ENCODE results near the gene DEFB116.
"Not testable (repeated sequence)": the region's sequence is repeated elsewhere in the genome, so short reads cannot be mapped to it uniquely, and the experiment has no call there.

DEFB116 gene

GRCh38 chr20:31308535-31309162 is at the start of gene DEFB116:
DEFB116 (minus strand) TSS chr20:31308585; CDS start chr20:31308585, 0 bp downstream.
- H3K4me1 ChIP-seq (ENCODE audit: control insufficient read depth, insufficient read depth, low read length), result no peaks in the 10 kb centered on the region
- H3K9me3 ChIP-seq (ENCODE audit: control insufficient read depth, insufficient read depth, low read length), result peaks cover 7% of the 10 kb centered on the region
- no peak within 1 kb of the TSS for H3K4me3 ChIP-seq (ENCODE audit: low read length)
- no CpG with 5 or more reads among the region's 8 CpGs for WGBS (ENCODE audit: insufficient coverage, insufficient read length)
- H3K27ac ChIP-seq (ENCODE audit: low read length), result no peak within 1 kb of the TSS
- no peaks in the 10 kb centered on the region for H3K36me3 ChIP-seq (ENCODE audit: control insufficient read depth, insufficient read depth, low read length)
- DNase-seq (ENCODE audit: low read depth, low spot score), result no peak
- H3K27me3 ChIP-seq (ENCODE audit: control insufficient read depth, insufficient read depth, low read length), result no peaks in the 10 kb centered on the region

DNA sequence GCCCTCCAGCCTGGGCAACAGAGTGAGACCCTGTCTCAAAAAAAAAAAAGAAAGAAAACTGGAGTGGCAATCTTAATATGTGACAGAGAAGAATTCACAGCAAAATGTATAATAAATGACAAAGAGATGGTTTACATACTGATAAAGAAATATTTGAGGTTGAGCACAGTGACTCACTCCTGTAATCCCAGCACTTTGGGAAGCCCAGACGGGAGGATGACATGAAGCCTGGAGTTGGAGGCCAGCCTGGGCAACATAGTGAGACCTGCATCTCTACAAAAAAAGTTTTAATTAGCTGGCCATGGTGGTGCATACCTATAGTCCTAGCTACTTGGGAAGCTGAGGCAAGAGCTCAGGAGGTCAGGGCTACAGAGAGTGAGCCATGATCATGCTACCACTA is 47.6 kb upstream of the DEFB116 start:
- Histone ChIP-seq H3K9me3 (ENCODE audit: control insufficient read depth, insufficient read depth, low read length) (no peaks in the 10 kb centered on the region; the same call in 1 of the 2 replicates), H3K4me3 (ENCODE audit: low read length) (no peak overlapping the region)
- no CpG with 5 or more reads among the region's 1 CpG for WGBS (ENCODE audit: insufficient coverage, insufficient read length)

DNA sequence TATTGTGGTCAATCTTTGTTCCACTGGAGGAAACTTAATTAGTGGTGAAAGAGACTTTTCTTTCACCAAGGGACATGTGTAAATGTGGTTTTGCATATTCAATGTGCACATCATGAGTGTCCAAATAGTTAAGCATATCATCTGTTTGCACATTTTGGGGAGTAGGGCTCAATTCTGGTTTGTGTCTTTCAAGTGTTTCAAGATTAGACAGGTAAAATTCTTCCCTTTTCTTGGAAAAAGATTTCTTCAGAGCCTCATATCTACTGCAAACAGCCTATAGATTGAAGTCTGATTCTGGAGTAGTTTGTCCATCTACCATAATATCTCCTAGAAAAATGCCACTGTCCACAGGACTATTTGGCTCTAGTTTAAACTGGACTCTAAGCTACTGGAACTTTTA is 33.1 kb upstream of the DEFB116 start:
- H3K9me3 ChIP-seq (ENCODE audit: control insufficient read depth, insufficient read depth, low read length), result peaks cover 2% of the 10 kb centered on the region
- no peak for DNase-seq (ENCODE audit: low read depth, low spot score)
- H3K4me1 ChIP-seq (ENCODE audit: control insufficient read depth, insufficient read depth, low read length), result no peaks in the 10 kb centered on the region
- H3K27ac ChIP-seq (ENCODE audit: low read length), result no peak overlapping the region
- H3K36me3 ChIP-seq (ENCODE audit: control insufficient read depth, insufficient read depth, low read length), result no peaks in the 10 kb centered on the region
- no peak overlapping the region for H3K4me3 ChIP-seq (ENCODE audit: low read length)
- H3K27me3 ChIP-seq (ENCODE audit: control insufficient read depth, insufficient read depth, low read length), result no peaks in the 10 kb centered on the region

More for the DNA sequence above, 47.6 kb upstream of the DEFB116 start:
- Histone ChIP-seq H3K4me1 (ENCODE audit: control insufficient read depth, insufficient read depth, low read length) (no peaks in the 10 kb centered on the region), H3K27ac (ENCODE audit: low read length) (no peak overlapping the region), H3K36me3 (ENCODE audit: control insufficient read depth, insufficient read depth, low read length) (no peaks in the 10 kb centered on the region), H3K27me3 (ENCODE audit: control insufficient read depth, insufficient read depth, low read length) (no peaks in the 10 kb centered on the region)
- DNase-seq (ENCODE audit: low read depth, low spot score), result no peak

- H3K27me3 ChIP-seq (ENCODE audit: control insufficient read depth, insufficient read depth, low read length), result no peaks in the 10 kb centered on the region
- DNase-seq (ENCODE audit: low read depth, low spot score), result no peak
- no peak overlapping the region for H3K4me3 ChIP-seq (ENCODE audit: low read length)
- H3K36me3 ChIP-seq (ENCODE audit: control insufficient read depth, insufficient read depth, low read length), result no peaks in the 10 kb centered on the region
- H3K27ac ChIP-seq (ENCODE audit: low read length), result no peak overlapping the region
- peaks cover 2% of the 10 kb centered on the region for H3K9me3 ChIP-seq (ENCODE audit: control insufficient read depth, insufficient read depth, low read length)
- H3K4me1 ChIP-seq (ENCODE audit: control insufficient read depth, insufficient read depth, low read length), result no peaks in the 10 kb centered on the region
Observed at GRCh38 chr20:31330893-31331292, 22.5 kb upstream of the DEFB116 start.

GRCh38 chr20:31322504-31322903 is 14.1 kb upstream of the DEFB116 start:
- Histone ChIP-seq H3K27ac (ENCODE audit: low read length) (no peak overlapping the region), H3K36me3 (ENCODE audit: control insufficient read depth, insufficient read depth, low read length) (no peaks in the 10 kb centered on the region), H3K9me3 (ENCODE audit: control insufficient read depth, insufficient read depth, low read length) (peaks cover 6% of the 10 kb centered on the region), H3K27me3 (ENCODE audit: control insufficient read depth, insufficient read depth, low read length) (no peaks in the 10 kb centered on the region), H3K4me1 (ENCODE audit: control insufficient read depth, insufficient read depth, low read length) (no peaks in the 10 kb centered on the region), H3K4me3 (ENCODE audit: low read length) (no peak overlapping the region)
- no CpG with 5 or more reads among the region's 3 CpGs for WGBS (ENCODE audit: insufficient coverage, insufficient read length)
- no peak for DNase-seq (ENCODE audit: low read depth, low spot score)

DNA sequence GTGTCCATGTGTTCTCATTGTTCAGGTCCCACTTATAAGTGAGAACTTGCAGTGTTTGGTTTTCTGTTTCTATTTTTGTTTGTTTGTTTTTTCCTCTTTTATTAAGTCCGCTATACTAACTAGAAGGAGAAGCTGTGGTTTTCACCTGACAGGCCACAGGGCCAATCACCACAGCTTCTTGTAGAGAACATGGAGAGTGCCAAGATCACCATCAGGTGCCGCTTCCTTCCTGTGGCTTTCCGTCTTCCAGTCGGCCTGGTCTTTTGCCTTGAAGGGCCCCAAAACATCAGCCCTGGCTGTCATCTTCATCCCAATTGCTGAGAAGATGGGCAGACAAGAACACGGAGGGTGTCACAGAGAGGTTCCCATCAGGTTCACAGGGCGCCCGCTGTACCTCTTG is 23.4 kb downstream of the DEFB116 start:
- WGBS (ENCODE audit: insufficient coverage, insufficient read length), result no CpG with 5 or more reads among the region's 7 CpGs
- H3K9me3 ChIP-seq (ENCODE audit: control insufficient read depth, insufficient read depth, low read length), result not testable (repeated sequence)

DNA sequence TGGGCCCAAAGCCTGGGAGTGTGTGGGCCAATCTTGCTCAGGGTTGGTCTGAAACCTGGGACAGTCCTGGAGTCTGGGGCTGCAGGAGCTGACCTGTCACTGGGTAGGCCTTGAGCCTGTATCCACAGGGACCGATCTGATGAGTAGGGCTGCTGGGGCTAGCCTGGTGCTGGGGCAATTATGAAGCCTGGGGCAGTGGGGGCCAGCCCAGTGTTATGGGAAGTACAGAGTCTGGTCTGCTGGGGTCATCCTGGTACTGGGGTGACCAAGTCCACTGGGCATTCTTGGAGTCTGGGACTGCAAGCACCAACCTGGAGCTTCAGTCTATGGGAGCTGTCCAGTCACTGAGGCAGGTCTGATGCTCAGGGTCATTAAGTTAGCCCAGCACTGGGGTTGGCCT is 30.2 kb downstream of the DEFB116 start:
- Histone ChIP-seq H3K27me3 (ENCODE audit: control insufficient read depth, insufficient read depth, low read length) (no peaks in the 10 kb centered on the region), H3K4me3 (ENCODE audit: low read length) (no peak overlapping the region), H3K36me3 (ENCODE audit: control insufficient read depth, insufficient read depth, low read length) (no peaks in the 10 kb centered on the region), H3K4me1 (ENCODE audit: control insufficient read depth, insufficient read depth, low read length) (no peaks in the 10 kb centered on the region), H3K9me3 (ENCODE audit: control insufficient read depth, insufficient read depth, low read length) (peaks cover 12% of the 10 kb centered on the region), H3K27ac (ENCODE audit: low read length) (no peak overlapping the region)
- DNase-seq (ENCODE audit: low read depth, low spot score), result no peak
- no CpG with 5 or more reads among the region's 1 CpG for WGBS (ENCODE audit: insufficient coverage, insufficient read length)

More for the DNA sequence above, 23.4 kb downstream of the DEFB116 start:
- H3K36me3 ChIP-seq (ENCODE audit: control insufficient read depth, insufficient read depth, low read length); H3K27ac ChIP-seq (ENCODE audit: low read length); H3K4me1 ChIP-seq (ENCODE audit: control insufficient read depth, insufficient read depth, low read length); H3K27me3 ChIP-seq (ENCODE audit: control insufficient read depth, insufficient read depth, low read length); H3K4me3 ChIP-seq (ENCODE audit: low read length); DNase-seq (ENCODE audit: low read depth, low spot score): not testable (repeated sequence)

DNA sequence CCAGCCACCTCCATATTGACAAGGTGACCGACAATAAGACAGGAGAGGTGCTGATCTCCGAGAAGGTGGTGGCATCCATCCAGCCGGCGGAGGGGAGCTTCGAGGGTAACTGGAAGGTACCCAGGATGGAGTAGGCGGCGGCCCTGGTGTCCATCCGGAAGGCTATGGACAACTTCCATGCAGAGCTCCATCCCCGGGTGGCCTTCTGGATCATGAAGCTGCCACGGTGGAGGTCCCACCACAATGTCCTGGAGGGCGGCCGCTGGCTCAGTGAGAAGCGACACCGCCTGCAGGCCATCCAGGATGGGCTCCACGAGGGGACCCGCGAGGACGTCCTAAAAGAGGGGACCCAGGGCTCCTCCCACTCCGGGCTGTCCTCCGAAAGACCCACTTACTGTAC is 33.9 kb downstream of the DEFB116 start:
- WGBS (ENCODE audit: insufficient coverage, insufficient read length), result no CpG with 5 or more reads among the region's 20 CpGs
- no peak overlapping the region for H3K27ac ChIP-seq (ENCODE audit: low read length)
- peaks cover 16% of the 10 kb centered on the region for H3K9me3 ChIP-seq (ENCODE audit: control insufficient read depth, insufficient read depth, low read length)
- no peaks in the 10 kb centered on the region for H3K27me3 ChIP-seq (ENCODE audit: control insufficient read depth, insufficient read depth, low read length)
- no peak for DNase-seq (ENCODE audit: low read depth, low spot score)
- H3K4me1 ChIP-seq (ENCODE audit: control insufficient read depth, insufficient read depth, low read length), result no peaks in the 10 kb centered on the region
- H3K36me3 ChIP-seq (ENCODE audit: control insufficient read depth, insufficient read depth, low read length), result no peaks in the 10 kb centered on the region
- H3K4me3 ChIP-seq (ENCODE audit: low read length), result no peak overlapping the region

DNA sequence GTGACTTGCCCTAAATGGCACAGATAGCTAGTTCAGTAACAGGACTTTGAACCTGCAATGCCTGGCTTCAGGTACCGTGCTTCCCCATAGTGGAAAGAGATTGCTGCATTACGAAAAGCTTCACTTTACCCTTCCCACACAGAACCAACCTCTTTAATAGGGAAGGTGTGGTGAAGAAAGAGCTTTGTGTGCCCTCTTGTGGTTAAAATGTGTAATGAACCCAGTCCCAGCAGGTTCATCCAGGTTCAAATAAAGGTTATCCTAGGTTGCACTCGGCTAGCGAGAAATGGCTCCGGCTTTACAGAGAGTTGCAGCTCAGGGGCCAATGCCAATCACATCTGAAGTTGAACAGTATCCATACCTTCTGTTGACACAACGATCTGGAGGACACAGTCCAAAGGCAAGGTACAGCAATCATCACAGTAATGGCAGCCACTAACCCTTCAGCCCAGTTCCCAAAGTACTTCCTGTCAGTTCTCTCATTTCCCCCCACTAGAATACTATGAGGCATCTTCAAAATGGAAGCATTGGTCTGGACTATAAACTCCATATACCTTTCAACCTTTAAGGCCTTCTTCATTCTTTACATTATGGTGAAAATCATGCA is 48.0 kb downstream of the DEFB116 start:
- DNase-seq (ENCODE audit: low read depth, low spot score), result no peak
- H3K36me3 ChIP-seq (ENCODE audit: control insufficient read depth, insufficient read depth, low read length), result no peaks in the 10 kb centered on the region
- no peaks in the 10 kb centered on the region for H3K27me3 ChIP-seq (ENCODE audit: control insufficient read depth, insufficient read depth, low read length)
- no peaks in the 10 kb centered on the region for H3K4me1 ChIP-seq (ENCODE audit: control insufficient read depth, insufficient read depth, low read length)
- H3K9me3 ChIP-seq (ENCODE audit: control insufficient read depth, insufficient read depth, low read length), result peaks cover 9% of the 10 kb centered on the region
- no peak overlapping the region for H3K27ac ChIP-seq (ENCODE audit: low read length)
- H3K4me3 ChIP-seq (ENCODE audit: low read length), result no peak overlapping the region
- no CpG with 5 or more reads among the region's 6 CpGs for WGBS (ENCODE audit: insufficient coverage, insufficient read length)

GRCh38 chr20:31257364-31257763 is 51.0 kb downstream of the DEFB116 start, which contains the start of gene DEFB115:
DEFB115 (plus strand) TSS chr20:31257664; CDS start chr20:31257664, 0 bp downstream.
- H3K27ac ChIP-seq (ENCODE audit: low read length), result no peak within 1 kb of the TSS
- peaks cover 10% of the 10 kb centered on the region for H3K9me3 ChIP-seq (ENCODE audit: control insufficient read depth, insufficient read depth, low read length)
- no peaks in the 10 kb centered on the region for H3K27me3 ChIP-seq (ENCODE audit: control insufficient read depth, insufficient read depth, low read length)
- DNase-seq (ENCODE audit: low read depth, low spot score), result no peak
- no peaks in the 10 kb centered on the region for H3K36me3 ChIP-seq (ENCODE audit: control insufficient read depth, insufficient read depth, low read length)
- no CpG with 5 or more reads among the region's 2 CpGs for WGBS (ENCODE audit: insufficient coverage, insufficient read length)
- H3K4me3 ChIP-seq (ENCODE audit: low read length), result no peak within 1 kb of the TSS
- no peaks in the 10 kb centered on the region for H3K4me1 ChIP-seq (ENCODE audit: control insufficient read depth, insufficient read depth, low read length)

- H3K27ac ChIP-seq (ENCODE audit: low read length), result no peak overlapping the region
- no peaks in the 10 kb centered on the region for H3K27me3 ChIP-seq (ENCODE audit: control insufficient read depth, insufficient read depth, low read length)
- DNase-seq (ENCODE audit: low read depth, low spot score), result no peak
- H3K36me3 ChIP-seq (ENCODE audit: control insufficient read depth, insufficient read depth, low read length), result no peaks in the 10 kb centered on the region
- H3K9me3 ChIP-seq (ENCODE audit: control insufficient read depth, insufficient read depth, low read length), result peaks cover 10% of the 10 kb centered on the region
- no CpG with 5 or more reads among the region's 3 CpGs for WGBS (ENCODE audit: insufficient coverage, insufficient read length)
- H3K4me1 ChIP-seq (ENCODE audit: control insufficient read depth, insufficient read depth, low read length), result no peaks in the 10 kb centered on the region
- no peak overlapping the region for H3K4me3 ChIP-seq (ENCODE audit: low read length)
Observed at GRCh38 chr20:31256959-31257358, 51.4 kb downstream of the DEFB116 start.
